ENCODE results near the gene PARD6G.

PARD6G gene

GRCh38 chr18:80218341-80219227 is 28.7 kb downstream of the PARD6G start:
- H3K36me3 ChIP-seq (ENCODE audit: control insufficient read depth, low read length) = no peaks in the 10 kb centered on the region
- no peak for TF ChIP-seq EZH2phosphoT487 (IDR thresholded peaks at IDR 0.05; ENCODE audit: borderline replicate concordance, low read length)
- TF ChIP-seq, protein P1, sequence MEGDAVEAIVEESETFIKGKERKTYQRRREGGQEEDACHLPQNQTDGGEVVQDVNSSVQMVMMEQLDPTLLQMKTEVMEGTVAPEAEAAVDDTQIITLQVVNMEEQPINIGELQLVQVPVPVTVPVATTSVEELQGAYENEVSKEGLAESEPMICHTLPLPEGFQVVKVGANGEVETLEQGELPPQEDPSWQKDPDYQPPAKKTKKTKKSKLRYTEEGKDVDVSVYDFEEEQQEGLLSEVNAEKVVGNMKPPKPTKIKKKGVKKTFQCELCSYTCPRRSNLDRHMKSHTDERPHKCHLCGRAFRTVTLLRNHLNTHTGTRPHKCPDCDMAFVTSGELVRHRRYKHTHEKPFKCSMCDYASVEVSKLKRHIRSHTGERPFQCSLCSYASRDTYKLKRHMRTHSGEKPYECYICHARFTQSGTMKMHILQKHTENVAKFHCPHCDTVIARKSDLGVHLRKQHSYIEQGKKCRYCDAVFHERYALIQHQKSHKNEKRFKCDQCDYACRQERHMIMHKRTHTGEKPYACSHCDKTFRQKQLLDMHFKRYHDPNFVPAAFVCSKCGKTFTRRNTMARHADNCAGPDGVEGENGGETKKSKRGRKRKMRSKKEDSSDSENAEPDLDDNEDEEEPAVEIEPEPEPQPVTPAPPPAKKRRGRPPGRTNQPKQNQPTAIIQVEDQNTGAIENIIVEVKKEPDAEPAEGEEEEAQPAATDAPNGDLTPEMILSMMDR (IDR thresholded peaks at IDR 0.05; ENCODE audit: low read depth, low read length, poor library complexity, severe bottlenecking) = no peak
- H3K9me3 ChIP-seq (ENCODE audit: control insufficient read depth, insufficient read depth, low read length) = no peaks in the 10 kb centered on the region
- no peak overlapping the region for H3K27ac ChIP-seq (ENCODE audit: low read depth, low read length)
- H3K4me1 ChIP-seq (ENCODE audit: control insufficient read depth, low read length) = no peaks in the 10 kb centered on the region
- no peaks in the 10 kb centered on the region for H4K20me1 ChIP-seq (ENCODE audit: control insufficient read depth, insufficient read depth, low read depth, low read length)
- H3K4me2 ChIP-seq (ENCODE audit: low read length) = no peak overlapping the region
- H3K4me3 ChIP-seq (ENCODE audit: low read length) = no peak overlapping the region
- H3K79me2 ChIP-seq (ENCODE audit: control insufficient read depth, low read length) = no peaks in the 10 kb centered on the region
- H3F3A ChIP-seq (ENCODE audit: control insufficient read depth, insufficient read depth) = no peaks in the 10 kb centered on the region
- no peaks in the 10 kb centered on the region for H3K27me3 ChIP-seq (ENCODE audit: control insufficient read depth, low read length)
- no peaks in the 10 kb centered on the region for H3K9me2 ChIP-seq (replicated peaks; ENCODE audit: control insufficient read depth, low read length)

- no peak overlapping the region for H3K27ac ChIP-seq (ENCODE audit: low read depth, low read length)
- H3K4me1 ChIP-seq (ENCODE audit: control insufficient read depth, low read length) = no peaks in the 10 kb centered on the region
- H3K27me3 ChIP-seq (ENCODE audit: control insufficient read depth, low read length) = no peaks in the 10 kb centered on the region
- no peak for TF ChIP-seq EZH2phosphoT487 (IDR thresholded peaks at IDR 0.05; ENCODE audit: borderline replicate concordance, low read length)
- TF ChIP-seq, protein P1 (IDR thresholded peaks at IDR 0.05; ENCODE audit: low read depth, low read length, poor library complexity, severe bottlenecking) = no peak
- H3K36me3 ChIP-seq (ENCODE audit: control insufficient read depth, low read length) = no peaks in the 10 kb centered on the region
- H3K4me2 ChIP-seq (ENCODE audit: low read length) = no peak overlapping the region
- H4K20me1 ChIP-seq (ENCODE audit: control insufficient read depth, insufficient read depth, low read depth, low read length) = no peaks in the 10 kb centered on the region
- no peaks in the 10 kb centered on the region for H3K9me2 ChIP-seq (replicated peaks; ENCODE audit: control insufficient read depth, low read length)
- no peaks in the 10 kb centered on the region for H3K79me2 ChIP-seq (ENCODE audit: control insufficient read depth, low read length)
- H3K9me3 ChIP-seq (ENCODE audit: control insufficient read depth, insufficient read depth, low read length) = no peaks in the 10 kb centered on the region
- no peak overlapping the region for H3K4me3 ChIP-seq (ENCODE audit: low read length)
- H3F3A ChIP-seq (ENCODE audit: control insufficient read depth, insufficient read depth) = no peaks in the 10 kb centered on the region
Observed at GRCh38 chr18:80213182-80213581, 34.1 kb downstream of the PARD6G start.

DNA sequence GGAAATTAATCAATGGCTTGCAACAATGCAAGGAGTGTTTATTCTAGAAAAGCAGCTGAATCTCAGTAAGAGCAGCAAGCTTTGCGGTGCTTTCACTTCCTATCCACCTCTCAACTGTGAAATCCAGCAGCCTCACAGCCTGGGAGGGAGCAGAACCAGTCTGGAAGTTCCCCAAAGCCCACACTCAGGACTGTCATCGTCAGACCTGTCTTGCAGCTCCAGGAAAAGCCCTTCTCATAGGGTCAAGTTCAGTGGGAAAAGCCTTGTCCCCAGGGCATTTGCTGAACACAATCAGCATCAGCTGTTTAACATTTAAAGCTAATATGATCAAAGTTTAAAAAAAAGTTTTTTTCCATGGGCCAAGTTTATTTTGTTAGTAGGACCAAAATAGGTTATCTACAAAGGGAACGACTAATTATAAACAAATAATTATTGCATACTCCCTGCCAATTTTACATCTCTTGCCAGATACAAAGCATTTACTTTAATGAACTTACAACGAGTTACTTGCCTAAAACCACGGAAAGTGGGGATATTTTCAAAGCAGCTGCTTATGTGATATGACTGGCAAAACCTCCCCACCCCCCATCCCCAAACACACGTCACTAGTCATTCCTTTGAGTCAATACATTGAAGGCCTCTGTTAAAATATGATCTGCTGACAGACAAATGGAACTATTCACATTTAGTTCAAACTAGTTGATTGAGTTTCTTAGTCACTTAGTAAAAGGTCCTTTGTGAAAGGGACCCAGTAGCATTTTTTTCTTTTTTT is 36.8 kb downstream of the PARD6G start:
- Histone ChIP-seq H3K9me3 (ENCODE audit: control insufficient read depth, insufficient read depth, low read length) (no peaks in the 10 kb centered on the region), H3K79me2 (ENCODE audit: control insufficient read depth, low read length) (no peaks in the 10 kb centered on the region), H3K27me3 (ENCODE audit: control insufficient read depth, low read length) (peaks cover 4% of the 10 kb centered on the region), H4K20me1 (ENCODE audit: control insufficient read depth, insufficient read depth, low read depth, low read length) (no peaks in the 10 kb centered on the region), H3F3A (ENCODE audit: control insufficient read depth, insufficient read depth) (no peaks in the 10 kb centered on the region), H3K27ac (ENCODE audit: low read depth, low read length) (no peak overlapping the region), H3K9me2 (replicated peaks; ENCODE audit: control insufficient read depth, low read length) (no peaks in the 10 kb centered on the region), H3K36me3 (ENCODE audit: control insufficient read depth, low read length) (no peaks in the 10 kb centered on the region), H3K4me1 (ENCODE audit: control insufficient read depth, low read length) (no peaks in the 10 kb centered on the region), H3K4me2 (ENCODE audit: low read length) (no peak overlapping the region), H3K4me3 (ENCODE audit: low read length) (no peak overlapping the region)
- TF ChIP-seq, protein P1 (IDR thresholded peaks at IDR 0.05; ENCODE audit: low read depth, low read length, poor library complexity, severe bottlenecking) = no peak
